K562 (cell line): Measurements from ENCODE around the gene ERC2. TPM values are rescaled to one million over a fixed set of nuclear protein-coding genes. Genes with fewer than 3 reads are reported as not detected.

Experiments
- ATAC-seq: fragments of 200-7000 bp; cut with Tn5 transposase; 3 replicates; pipeline ENCODE4 v1.9.1; 2020; ENCODE audit warnings: moderate library complexity
- BruUV-seq: library from RNA; stranded (reverse); fragments of 400-500 nt; replicated peaks from 2 replicates; lab custom pipeline; 2021; lab: Mats Ljungman, UMichigan
- CTCF ChIA-PET: fragments of 300-600 bp; formaldehyde crosslinking; extraction: SDS; loops from one replicate; lab custom pipeline; 2021; ENCODE audit warnings: low intra/inter-chr PET ratio; lab: Yijun Ruan, JAX
- POLR2A ChIA-PET: fragments of 300-600, 350-650 bp; sonication (Branson Sonifier 250); formaldehyde crosslinking; extraction: SDS; loops from one replicate; lab custom pipeline; 2021; ENCODE audit warnings: antibody characterized with exemption, inconsistent platforms; lab: Yijun Ruan, JAX
- DNase-seq, 4 experiments: peaks; one replicate each; pipeline versions ENCODE4 v3.0.0 to v3.0.0-alpha.2; 2011 to 2018; ENCODE audit warnings: low spot score in 3 of 4, mixed read lengths in 3 of 4; ENCODE audit errors: extremely low read depth in 1 of 4
- FAIRE-seq: peaks from 2 replicates; lab custom pipeline; 2011; peaks lifted over from hg19 to GRCh38; lab: Jason Lieb, UNC
- H2AFZ ChIP-seq: 2 replicates; pipeline ENCODE4 v1.6.0; 2011; ENCODE audit warnings: low read depth, low read length, control low read depth, inconsistent platforms
- H3K27ac ChIP-seq: fragments of 200-600 bp; 3 replicates; pipeline ENCODE4 v1.8.0; 2011; ENCODE audit warnings: low read depth, mild to moderate bottlenecking, control low read depth, inconsistent platforms, low read length, moderate library complexity, mixed read lengths; ENCODE audit errors: extremely low read depth
- H3K27me3 ChIP-seq, 2 experiments: fragments of 300-600 bp in 1 of 2; 2 replicates in 1 of 2; 3 replicates in 1 of 2; pipeline versions ENCODE4 v1.6.0 to v1.8.0; 2011; ENCODE audit warnings: inconsistent platforms in 2 of 2, low read length in 2 of 2, mild to moderate bottlenecking in 1 of 2, mixed read lengths in 1 of 2, moderate library complexity in 1 of 2; ENCODE audit not compliant: control insufficient read depth in 2 of 2, insufficient read depth in 2 of 2
- H3K36me3 ChIP-seq: fragments of 300-600 bp; 3 replicates; pipeline ENCODE4 v1.8.0; 2011; ENCODE audit warnings: mild to moderate bottlenecking, low read length, inconsistent platforms; ENCODE audit not compliant: control insufficient read depth, insufficient read depth
- H3K4me1 ChIP-seq, 2 experiments: fragments of 200-600 bp in 1 of 2; replicated peaks in 1 of 2; 2 replicates in 1 of 2; 3 replicates in 1 of 2; pipeline versions ENCODE4 v1.5.1 to v1.8.0; 2011; ENCODE audit warnings: inconsistent platforms in 2 of 2, low read length in 2 of 2, mild to moderate bottlenecking in 1 of 2, mixed read lengths in 1 of 2, moderate library complexity in 1 of 2; ENCODE audit not compliant: control insufficient read depth in 2 of 2, insufficient read depth in 2 of 2
- H3K4me2 ChIP-seq: 2 replicates; pipeline ENCODE4 v1.6.1; 2011; ENCODE audit warnings: low read length, control low read depth, inconsistent platforms, mixed read lengths; ENCODE audit not compliant: insufficient read depth
- H3K4me3 ChIP-seq: fragments of 200-600 bp; sonication (generic), shearing (Covaris generic); 2 replicates; pipeline ENCODE4 v1.5.1; 2016; ENCODE audit warnings: control low read depth, inconsistent platforms
- H3K79me2 ChIP-seq: fragments of 200-600 bp; 3 replicates; pipeline ENCODE4 v1.8.0; 2011; ENCODE audit warnings: low read length, inconsistent platforms; ENCODE audit not compliant: control insufficient read depth, insufficient read depth
- H3K9ac ChIP-seq, 2 experiments: 2 replicates each; pipeline versions ENCODE4 v1.6.0 to v1.6.1; 2011; ENCODE audit warnings: low read depth in 2 of 2, low read length in 2 of 2, control low read depth in 1 of 2, inconsistent platforms in 1 of 2, mild to moderate bottlenecking in 1 of 2, mixed read lengths in 1 of 2; ENCODE audit not compliant: insufficient read depth in 1 of 2
- H3K9me1 ChIP-seq: one replicate; pipeline ENCODE4 v1.6.0; 2011; ENCODE audit warnings: inconsistent platforms, mild to moderate bottlenecking, low read length, moderate library complexity; ENCODE audit not compliant: control insufficient read depth, insufficient read depth
- H3K9me3 ChIP-seq: replicated peaks from 2 replicates; pipeline ENCODE4 v1.5.1; 2011; ENCODE audit warnings: low read depth, low read length, inconsistent platforms; ENCODE audit not compliant: control insufficient read depth, insufficient read depth
- H4K20me1 ChIP-seq: replicated peaks from 2 replicates; pipeline ENCODE4 v1.6.1; 2011; ENCODE audit warnings: low read length, inconsistent platforms, mixed read lengths; ENCODE audit not compliant: control insufficient read depth, insufficient read depth
- BACH1 ChIP-seq: fragments of 200-800 bp; sonication (Bioruptor generic); IDR thresholded peaks from 2 replicates; pipeline ENCODE4 v1.6.1; 2016; ENCODE audit warnings: missing genetic modification characterization, missing compliant biosample characterization
- BDP1 ChIP-seq: IDR thresholded peaks from 3 replicates; pipeline ENCODE4 v1.6.1; 2011; ENCODE audit not compliant: insufficient read length, insufficient read depth
- BRD4 ChIP-seq: fragments of 200-600 bp; sonication (generic); IDR thresholded peaks from 2 replicates; pipeline ENCODE4 v1.6.1; 2017; ENCODE audit warnings: inconsistent platforms
- COPS2 ChIP-seq: fragments of 450-650 bp; conservative IDR thresholded peaks from 2 replicates; pipeline ENCODE4 v1.6.1; 2016; ENCODE audit warnings: mild to moderate bottlenecking, moderate library complexity
- CSDE1 ChIP-seq, 2 experiments: fragments of 450-650 bp; IDR thresholded peaks; 2 replicates each; pipeline ENCODE4 v1.6.1; 2016; ENCODE audit warnings: mild to moderate bottlenecking in 1 of 2
- FOXO4 ChIP-seq: fragments of 450-650 bp; formaldehyde crosslinking; IDR thresholded peaks from 2 replicates; pipeline ENCODE4 v1.4.0; 2020; ENCODE audit warnings: mild to moderate bottlenecking, moderate library complexity
- FUS ChIP-seq: fragments of 200-400 bp; formaldehyde crosslinking; optimal IDR thresholded peaks from 2 replicates; pipeline ENCODE3; 2017; ENCODE audit warnings: low read depth, low read length
- KDM4B ChIP-seq, 2 experiments: fragments of 450-650 bp in 1 of 2; sonication (generic) in 1 of 2; IDR thresholded peaks; 2 replicates each; pipeline ENCODE4 v1.6.1; 2016 to 2017; ENCODE audit warnings: borderline replicate concordance in 2 of 2, antibody characterized with exemption in 1 of 2, low read depth in 1 of 2, mild to moderate bottlenecking in 1 of 2
- KLF10 ChIP-seq: fragments of 250-450 bp; sonication (Bioruptor Pico); IDR thresholded peaks from 2 replicates; pipeline ENCODE4 v1.6.1; 2021; ENCODE audit warnings: matching md5 sums
- MAFG ChIP-seq: fragments of 450-650 bp; conservative IDR thresholded peaks from 2 replicates; pipeline ENCODE4 v1.6.1; 2016; ENCODE audit warnings: missing genetic modification characterization, missing compliant biosample characterization
- MCM3 ChIP-seq: fragments of 450-650 bp; IDR thresholded peaks from 2 replicates; pipeline ENCODE4 v1.6.1; 2016
- MED1 ChIP-seq: sonication (generic); formaldehyde crosslinking; IDR thresholded peaks from 2 replicates; pipeline ENCODE4 v1.8.1; 2023; ENCODE audit warnings: missing genetic modification reagents, borderline replicate concordance
- NUFIP1 ChIP-seq: fragments of 450-650 bp; IDR thresholded peaks from 2 replicates; pipeline ENCODE4 v1.6.1; 2018; ENCODE audit not compliant: partially characterized antibody
- PHF20 ChIP-seq: fragments of 450-650 bp; IDR thresholded peaks from 2 replicates; pipeline ENCODE4 v1.6.1; 2018; ENCODE audit not compliant: partially characterized antibody
- RBM22 ChIP-seq: fragments of 200-400 bp; formaldehyde crosslinking; IDR thresholded peaks from 2 replicates; pipeline ENCODE4 v1.6.1; 2018; ENCODE audit warnings: low read length, low read depth; ENCODE audit not compliant: poor library complexity, severe bottlenecking
- SMC3 ChIP-seq: conservative IDR thresholded peaks from 2 replicates; pipeline ENCODE4 v1.6.1; 2011; ENCODE audit warnings: low read depth, low read length, improper control_type of control experiment; ENCODE audit not compliant: insufficient read depth
- TAF1 ChIP-seq: IDR thresholded peaks from 2 replicates; pipeline ENCODE4 v1.6.1; 2011; ENCODE audit warnings: mild to moderate bottlenecking, low read length, moderate library complexity; ENCODE audit not compliant: insufficient read depth, control insufficient read depth, severe bottlenecking; ENCODE audit errors: extremely low read depth
- WGBS: fragments of 100-300 bp; shearing (Covaris generic); methylation state at CpG from one replicate; pipeline ENCODE4 v1.1.6; 2016; ENCODE audit warnings: low coverage, mixed read lengths; ENCODE audit not compliant: insufficient coverage; ENCODE audit errors: missing lambda C conversion rate; 5-methylcytosine and 5-hydroxymethylcytosine counted together
- in situ Hi-C: fragments of 300-500 bp; cut with MboI; formaldehyde crosslinking; loops from 4 replicates; pipeline ENCODE4 v1.15.0; 2018; ENCODE audit warnings: inconsistent platforms, mixed read lengths
- intact Hi-C: fragments of 100-400 bp; cut with micrococcal nuclease; formaldehyde crosslinking; loops from 2 replicates; pipeline ENCODE4 v1.14.2; 2022
- polyA plus RNA-seq, 8 experiments: library from polyadenylated mRNA; depleted of rRNA in 4 of 8; stranded (reverse) in 5 of 8; unstranded in 3 of 8; fragments of >200 nt; fragmentation: Nextera tagmentation in 2 of 8; fragmentation: Illumina TruSeq in 1 of 8; extraction: Ambion mirVana in 2 of 8; extraction: Trizol in 1 of 8; gene quantifications; 2 replicates each; pipeline versions ENCODE4 v1.2.1 to v1.2.3, GENCODE V29; 2011 to 2014; ENCODE audit warnings: inconsistent platforms in 1 of 8, missing spikeins in 1 of 8
- total RNA-seq, 7 experiments: library from RNA; depleted of rRNA in 6 of 7; stranded (reverse); fragments of >200 nt in 6 of 7; fragmentation: Illumina TruSeq in 2 of 7; extraction: Trizol in 2 of 7; gene quantifications; 2 replicates each; pipeline versions ENCODE4 v1.2.1 to v1.2.3, GENCODE V29; 2011 to 2021; ENCODE audit warnings: low replicate concordance in 1 of 7

The ERC2 gene
- total and polyA plus RNA-seq, 9 of the 15 experiments (the other 6 are each of a cell fraction or from before 2014, with no cell fraction given), result 0.04 to 0.18 (median 0.07) TPM; not detected in 2

GRCh38 chr3:56314842-56315241 is 153.4 kb downstream of the ERC2 start:
- H3K9me1 ChIP-seq, result no peaks in the 10 kb centered on the region
- no peak for TF ChIP-seq BRD4
- no peak for TF ChIP-seq CSDE1 (IDR thresholded peaks at IDR 0.05)
- TF ChIP-seq SMC3, result no peak
- H3K36me3 ChIP-seq, result no peaks in the 10 kb centered on the region
- no peak overlapping the region for H3K27ac ChIP-seq
- WGBS, result 0% methylated on average over 5 of the region's 5 CpGs
- ChIA-PET CTCF (no interaction called here), POLR2A (no interaction called here)
- H3K9ac ChIP-seq, result no peak overlapping the region
- no peaks in the 10 kb centered on the region for H3K79me2 ChIP-seq
- H3K4me3 ChIP-seq, result no peak overlapping the region
- no peak for ATAC-seq
- FAIRE-seq, result no peak
- H3K9me3 ChIP-seq, result no peaks in the 10 kb centered on the region
- no peaks in the 10 kb centered on the region for H3K4me1 ChIP-seq
- no peak overlapping the region for H3K4me2 ChIP-seq
- BruUV-seq, result no TSS peak
- in situ Hi-C loops (no loop called here), intact Hi-C loops (no loop called here)
- H3K27me3 ChIP-seq, result no peaks in the 10 kb centered on the region
- H4K20me1 ChIP-seq, result no peaks in the 10 kb centered on the region
- H2AFZ ChIP-seq, result no peak overlapping the region
- no peak for DNase-seq

- Histone ChIP-seq H3K27me3 (no peaks in the 10 kb centered on the region), H3K27ac (no peak overlapping the region), H3K4me3 (no peak overlapping the region), H4K20me1 (no peaks in the 10 kb centered on the region), H3K9me3 (no peaks in the 10 kb centered on the region), H3K79me2 (no peaks in the 10 kb centered on the region), H3K9me1 (no peaks in the 10 kb centered on the region), H3K36me3 (no peaks in the 10 kb centered on the region), H3K4me1 (no peaks in the 10 kb centered on the region), H2AFZ (no peak overlapping the region), H3K9ac (no peak overlapping the region), H3K4me2 (no peak overlapping the region)
- BruUV-seq, result no TSS peak
- in situ Hi-C loops (no loop called here), intact Hi-C loops (no loop called here)
- ChIA-PET POLR2A (no interaction called here), CTCF (no interaction called here)
- ATAC-seq (no peak), FAIRE-seq (no peak), DNase-seq (no peak)
- 0% methylated on average over 3 of the region's 3 CpGs for WGBS
- TF ChIP-seq MAFG (tag) (no peak), MED1 (no peak), KDM4B (IDR thresholded peaks at IDR 0.05; ENCODE audit: borderline replicate concordance in 2 of 2, low read depth in 1 of 2) (no peak), KLF10 (no peak), BACH1 (tag) (no peak), MCM3 (no peak), FUS (no peak), NUFIP1 (no peak), COPS2 (no peak), BDP1 (no peak), PHF20 (no peak), FOXO4 (CRISPR knock-in tag) (no peak), TAF1 (no peak), RBM22 (no peak)
Observed at GRCh38 chr3:56309465-56309864, 158.8 kb downstream of the ERC2 start.
